ENCODE data around the gene SPATA32. TPM values are rescaled to one million over a fixed set of nuclear protein-coding genes. Genes with fewer than 3 reads are reported as not detected.

Gene SPATA32
- total and polyA plus RNA-seq, 2 donors from 2014 or later = not detected

GRCh38 chr17:45227926-45228762, 33.8 kb downstream of the SPATA32 start:
- intact Hi-C loops (cut with DNase I) = loop anchor here (10.0 kb wide), 1 partner anchor 157 kb away; no protein-coding TSS in a partner anchor
- DNase-seq (peak in 2 of 5 donors; percentile 42 to 76), FAIRE-seq (no peak)

GRCh38 chr17:45227101-45227925, 34.6 kb downstream of the SPATA32 start:
- H3K9me3 ChIP-seq (ENCODE audit: control insufficient read depth in 2 of 3, insufficient read depth in 1 of 3, low read length in 3 of 3) = no peaks in the 10 kb centered on the region
- peaks cover 0 to 2% (median 0%) of the 10 kb centered on the region in 3 donors for H3K4me1 ChIP-seq (ENCODE audit: control insufficient read depth in 2 of 3, insufficient read depth in 2 of 3, low read depth in 1 of 3, low read length in 3 of 3)
- DNase-seq (peak in 1 of 5 donors; percentile 29), FAIRE-seq (no peak)
- peak overlapping the region in 1 of 2 donors; percentile 17 for H3K27ac ChIP-seq (ENCODE audit: low read depth in 2 of 2, low read length in 2 of 2)
- H3K4me3 ChIP-seq (ENCODE audit: low read length in 3 of 3) = no peak overlapping the region
- no peaks in the 10 kb centered on the region for H3K27me3 ChIP-seq (ENCODE audit: control insufficient read depth, insufficient read depth, low read length)
- H3K9ac ChIP-seq (ENCODE audit: low read length in 3 of 3) = no peak overlapping the region
- intact Hi-C loops (cut with DNase I) = loop anchor here (10.0 kb wide), 1 partner anchor 157 kb away; no protein-coding TSS in a partner anchor
- H3K36me3 ChIP-seq (ENCODE audit: control insufficient read depth in 2 of 3, insufficient read depth in 3 of 3, low read length in 3 of 3) = no peaks in the 10 kb centered on the region
- TF ChIP-seq, protein P1, sequence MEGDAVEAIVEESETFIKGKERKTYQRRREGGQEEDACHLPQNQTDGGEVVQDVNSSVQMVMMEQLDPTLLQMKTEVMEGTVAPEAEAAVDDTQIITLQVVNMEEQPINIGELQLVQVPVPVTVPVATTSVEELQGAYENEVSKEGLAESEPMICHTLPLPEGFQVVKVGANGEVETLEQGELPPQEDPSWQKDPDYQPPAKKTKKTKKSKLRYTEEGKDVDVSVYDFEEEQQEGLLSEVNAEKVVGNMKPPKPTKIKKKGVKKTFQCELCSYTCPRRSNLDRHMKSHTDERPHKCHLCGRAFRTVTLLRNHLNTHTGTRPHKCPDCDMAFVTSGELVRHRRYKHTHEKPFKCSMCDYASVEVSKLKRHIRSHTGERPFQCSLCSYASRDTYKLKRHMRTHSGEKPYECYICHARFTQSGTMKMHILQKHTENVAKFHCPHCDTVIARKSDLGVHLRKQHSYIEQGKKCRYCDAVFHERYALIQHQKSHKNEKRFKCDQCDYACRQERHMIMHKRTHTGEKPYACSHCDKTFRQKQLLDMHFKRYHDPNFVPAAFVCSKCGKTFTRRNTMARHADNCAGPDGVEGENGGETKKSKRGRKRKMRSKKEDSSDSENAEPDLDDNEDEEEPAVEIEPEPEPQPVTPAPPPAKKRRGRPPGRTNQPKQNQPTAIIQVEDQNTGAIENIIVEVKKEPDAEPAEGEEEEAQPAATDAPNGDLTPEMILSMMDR (IDR thresholded peaks at IDR 0.05; ENCODE audit: borderline replicate concordance, extremely low read depth, insufficient read depth) = no peak

More at GRCh38 chr17:45227926-45228762, 33.8 kb downstream of the SPATA32 start:
- H3K4me1 ChIP-seq (ENCODE audit: control insufficient read depth in 2 of 3, insufficient read depth in 2 of 3, low read depth in 1 of 3, low read length in 3 of 3) = peaks cover 0 to 2% (median 0%) of the 10 kb centered on the region in 3 donors
- no peaks in the 10 kb centered on the region for H3K27me3 ChIP-seq (ENCODE audit: control insufficient read depth, insufficient read depth, low read length)
- no peaks in the 10 kb centered on the region for H3K9me3 ChIP-seq (ENCODE audit: control insufficient read depth in 2 of 3, insufficient read depth in 1 of 3, low read length in 3 of 3)
- H3K27ac ChIP-seq (ENCODE audit: low read depth in 2 of 2, low read length in 2 of 2) = peak overlapping the region in 1 of 2 donors; percentile 35
- H3K4me3 ChIP-seq (ENCODE audit: low read length in 3 of 3) = no peak overlapping the region
- TF ChIP-seq, protein P1 (IDR thresholded peaks at IDR 0.05; ENCODE audit: borderline replicate concordance, extremely low read depth, insufficient read depth) = no peak
- H3K9ac ChIP-seq (ENCODE audit: low read length in 3 of 3) = no peak overlapping the region
- H3K36me3 ChIP-seq (ENCODE audit: control insufficient read depth in 2 of 3, insufficient read depth in 3 of 3, low read length in 3 of 3) = no peaks in the 10 kb centered on the region

DNA sequence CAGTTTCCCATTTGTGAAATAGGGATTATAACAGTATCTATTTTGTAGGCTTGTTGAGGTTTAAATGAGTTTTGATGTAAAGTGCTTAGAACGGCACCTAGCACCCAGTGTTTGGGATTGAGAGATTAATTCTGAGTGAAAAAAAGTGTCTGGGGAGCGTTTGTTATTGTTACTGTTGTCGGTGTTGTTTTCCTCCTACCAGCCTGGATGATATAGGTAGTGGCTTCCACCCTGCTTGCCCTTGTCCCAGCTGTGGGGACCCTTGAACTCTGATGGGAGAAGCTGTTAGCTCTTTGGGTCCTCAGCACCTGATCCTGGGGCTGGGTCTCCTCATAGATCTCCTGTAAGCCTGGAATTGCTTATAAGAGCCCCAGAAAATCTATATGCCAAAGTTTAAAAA, 35.3 kb downstream of the SPATA32 start:
- H3K4me3 ChIP-seq (ENCODE audit: low read length in 3 of 3) = no peak overlapping the region
- H3K4me1 ChIP-seq (ENCODE audit: control insufficient read depth in 2 of 3, insufficient read depth in 2 of 3, low read depth in 1 of 3, low read length in 3 of 3) = peaks cover 0 to 2% (median 0%) of the 10 kb centered on the region in 3 donors
- FAIRE-seq = no peak
- H3K36me3 ChIP-seq (ENCODE audit: control insufficient read depth in 2 of 3, insufficient read depth in 3 of 3, low read length in 3 of 3) = no peaks in the 10 kb centered on the region
- intact Hi-C loops (cut with DNase I) = loop anchor here (10.0 kb wide), 1 partner anchor 158 kb away; no protein-coding TSS in a partner anchor
- TF ChIP-seq, protein P1 (IDR thresholded peaks at IDR 0.05; ENCODE audit: borderline replicate concordance, extremely low read depth, insufficient read depth) = no peak
- DNase-seq = no peak
- no peaks in the 10 kb centered on the region for H3K9me3 ChIP-seq (ENCODE audit: control insufficient read depth in 2 of 3, insufficient read depth in 1 of 3, low read length in 3 of 3)
- H3K27ac ChIP-seq (ENCODE audit: low read depth in 2 of 2, low read length in 2 of 2) = peak overlapping the region in 1 of 2 donors; percentile 17
- H3K27me3 ChIP-seq (ENCODE audit: control insufficient read depth, insufficient read depth, low read length) = no peaks in the 10 kb centered on the region
- H3K9ac ChIP-seq (ENCODE audit: low read length in 3 of 3) = no peak overlapping the region
